Right atrium auricular region (tissue), 2 donors: Measurements from ENCODE around the gene PTGIS. TPM values are rescaled to one million over a fixed set of nuclear protein-coding genes. Genes with fewer than 3 reads are reported as not detected.

Experiments
- DNase-seq: peaks from one replicate; pipeline ENCODE4 v3.0.0-alpha.2; 2019; ENCODE audit warnings: low spot score
- H3K27ac ChIP-seq, 2 donors: fragments of 200-600 bp; sonication (generic); 1 replicate in 1 of 2; 2 replicates in 1 of 2; pipeline ENCODE4 v1.5.1; 2016 to 2019
- H3K27me3 ChIP-seq, 2 donors: fragments of 200-600 bp; sonication (generic); one replicate each; pipeline versions ENCODE4 v1.5.1 to v1.6.0; 2017 to 2019
- H3K36me3 ChIP-seq: fragments of 200-600 bp; sonication (generic); one replicate; pipeline ENCODE4 v1.5.1; 2016
- H3K4me1 ChIP-seq, 2 donors: fragments of 200-600 bp; sonication (generic); one replicate each; pipeline versions ENCODE4 v1.5.1 to v1.6.0; 2017 to 2019
- H3K4me3 ChIP-seq, 2 donors: fragments of 200-600 bp; sonication (generic); 1 replicate in 1 of 2; 2 replicates in 1 of 2; pipeline ENCODE4 v1.5.1; 2017 to 2019; ENCODE audit warnings: mild to moderate bottlenecking in 1 of 2, moderate library complexity in 1 of 2
- H3K9me3 ChIP-seq, 2 donors: fragments of 200-600 bp; sonication (generic); one replicate each; pipeline ENCODE4 v1.5.1; 2019
- total RNA-seq, 2 donors: library from RNA; depleted of rRNA; stranded (reverse); fragments of >200 nt; gene quantifications; one replicate each; pipeline ENCODE4 v1.1.0, GENCODE V29; 2016
- TF ChIP-seq, protein P1 (sequence below), 2 donors: fragments of 200-600 bp; sonication (generic); IDR thresholded peaks; one replicate each; pipeline ENCODE4 v1.5.1; 2019; ENCODE audit warnings: antibody characterized with exemption in 2 of 2

Gene PTGIS
- total RNA-seq, 2 donors from 2014 or later: 59.8 to 169 TPM

DNA sequence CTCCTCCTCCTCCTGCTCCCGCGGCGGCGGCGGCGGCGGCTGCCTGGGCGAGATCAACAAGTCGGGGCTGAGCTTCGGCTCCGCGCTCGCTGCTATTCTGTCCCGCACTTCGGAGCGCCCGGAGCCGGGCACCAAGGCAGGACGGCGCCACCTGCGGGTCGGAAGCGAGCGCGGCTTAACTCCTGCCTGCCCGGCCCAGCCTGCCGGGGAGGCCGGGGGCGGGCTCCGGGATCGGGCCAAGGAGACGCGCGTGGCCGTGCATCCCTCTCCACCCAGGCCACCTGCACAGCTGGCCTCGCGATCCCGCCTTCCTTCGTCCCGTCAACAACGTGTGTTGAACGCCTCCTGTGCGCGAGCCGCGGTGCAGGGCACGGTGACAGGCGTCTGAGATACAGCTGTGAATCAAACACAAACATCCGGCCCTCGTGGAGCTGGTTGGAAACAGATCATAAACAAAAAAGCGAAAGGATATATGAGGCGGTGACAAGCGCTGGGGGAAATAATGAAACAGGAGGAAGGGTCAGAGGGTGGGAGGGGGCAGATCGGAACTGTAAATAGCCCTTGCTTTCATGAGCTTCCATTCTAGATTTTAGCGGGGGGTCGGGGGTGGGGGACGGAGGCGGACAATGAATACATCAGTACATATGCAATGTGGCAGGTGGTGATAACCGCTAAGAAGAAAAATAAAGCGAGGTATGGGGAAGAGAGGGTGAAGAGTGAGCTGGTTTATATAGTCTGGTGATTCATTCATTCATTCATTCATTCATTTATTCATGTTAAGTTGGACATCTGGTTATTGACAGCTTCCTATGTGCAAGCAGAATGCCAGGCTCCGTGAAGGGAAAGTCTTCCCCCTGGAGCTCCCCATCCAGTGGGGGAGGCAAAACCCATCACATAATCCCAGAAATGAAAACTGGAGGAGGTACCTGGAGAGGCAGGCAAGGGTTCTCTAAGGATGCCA lies 83.5 kb downstream of the PTGIS start:
- Histone ChIP-seq H3K4me3 (peak overlapping the region; percentile 23 to 53), H3K27me3 (no peaks in the 10 kb centered on the region), H3K4me1 (peaks cover 0 to 24% of the 10 kb centered on the region in 2 donors), H3K36me3 (no peaks in the 10 kb centered on the region), H3K9me3 (no peaks in the 10 kb centered on the region), H3K27ac (no peak overlapping the region)
- peak; percentile 75 for DNase-seq
- TF ChIP-seq, protein P1, sequence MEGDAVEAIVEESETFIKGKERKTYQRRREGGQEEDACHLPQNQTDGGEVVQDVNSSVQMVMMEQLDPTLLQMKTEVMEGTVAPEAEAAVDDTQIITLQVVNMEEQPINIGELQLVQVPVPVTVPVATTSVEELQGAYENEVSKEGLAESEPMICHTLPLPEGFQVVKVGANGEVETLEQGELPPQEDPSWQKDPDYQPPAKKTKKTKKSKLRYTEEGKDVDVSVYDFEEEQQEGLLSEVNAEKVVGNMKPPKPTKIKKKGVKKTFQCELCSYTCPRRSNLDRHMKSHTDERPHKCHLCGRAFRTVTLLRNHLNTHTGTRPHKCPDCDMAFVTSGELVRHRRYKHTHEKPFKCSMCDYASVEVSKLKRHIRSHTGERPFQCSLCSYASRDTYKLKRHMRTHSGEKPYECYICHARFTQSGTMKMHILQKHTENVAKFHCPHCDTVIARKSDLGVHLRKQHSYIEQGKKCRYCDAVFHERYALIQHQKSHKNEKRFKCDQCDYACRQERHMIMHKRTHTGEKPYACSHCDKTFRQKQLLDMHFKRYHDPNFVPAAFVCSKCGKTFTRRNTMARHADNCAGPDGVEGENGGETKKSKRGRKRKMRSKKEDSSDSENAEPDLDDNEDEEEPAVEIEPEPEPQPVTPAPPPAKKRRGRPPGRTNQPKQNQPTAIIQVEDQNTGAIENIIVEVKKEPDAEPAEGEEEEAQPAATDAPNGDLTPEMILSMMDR (IDR thresholded peaks at IDR 0.05): peak; percentile 73 to 84

DNA sequence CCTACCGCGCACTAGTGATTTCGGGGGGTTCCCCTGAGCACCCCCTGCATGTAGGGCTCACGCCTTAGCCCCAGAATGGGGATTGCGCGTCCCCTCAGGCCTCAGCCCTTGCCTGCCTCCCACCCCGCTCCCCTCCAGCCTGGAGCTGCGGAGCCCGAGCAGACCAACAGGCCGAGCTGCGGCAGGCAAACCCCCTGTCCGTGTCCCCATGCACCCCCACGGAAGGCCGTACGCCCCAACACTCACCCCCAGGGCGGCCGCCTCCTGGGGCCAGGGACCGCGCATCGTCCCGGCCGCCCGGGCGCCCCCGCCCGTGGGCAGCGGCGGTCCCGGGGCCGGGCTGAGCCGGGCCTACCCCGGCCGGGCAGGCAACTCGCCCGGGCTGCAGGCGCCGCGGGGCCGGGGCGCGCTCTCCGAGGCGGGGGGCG lies 84.2 kb downstream of the PTGIS start:
- Histone ChIP-seq H3K4me3 (peak overlapping the region; percentile 26 to 53), H3K9me3 (no peaks in the 10 kb centered on the region), H3K36me3 (no peaks in the 10 kb centered on the region), H3K27me3 (no peaks in the 10 kb centered on the region), H3K4me1 (peaks cover 0 to 24% of the 10 kb centered on the region in 2 donors), H3K27ac (no peak overlapping the region)
- no peak for DNase-seq
- TF ChIP-seq, protein P1 (IDR thresholded peaks at IDR 0.05): no peak

DNA sequence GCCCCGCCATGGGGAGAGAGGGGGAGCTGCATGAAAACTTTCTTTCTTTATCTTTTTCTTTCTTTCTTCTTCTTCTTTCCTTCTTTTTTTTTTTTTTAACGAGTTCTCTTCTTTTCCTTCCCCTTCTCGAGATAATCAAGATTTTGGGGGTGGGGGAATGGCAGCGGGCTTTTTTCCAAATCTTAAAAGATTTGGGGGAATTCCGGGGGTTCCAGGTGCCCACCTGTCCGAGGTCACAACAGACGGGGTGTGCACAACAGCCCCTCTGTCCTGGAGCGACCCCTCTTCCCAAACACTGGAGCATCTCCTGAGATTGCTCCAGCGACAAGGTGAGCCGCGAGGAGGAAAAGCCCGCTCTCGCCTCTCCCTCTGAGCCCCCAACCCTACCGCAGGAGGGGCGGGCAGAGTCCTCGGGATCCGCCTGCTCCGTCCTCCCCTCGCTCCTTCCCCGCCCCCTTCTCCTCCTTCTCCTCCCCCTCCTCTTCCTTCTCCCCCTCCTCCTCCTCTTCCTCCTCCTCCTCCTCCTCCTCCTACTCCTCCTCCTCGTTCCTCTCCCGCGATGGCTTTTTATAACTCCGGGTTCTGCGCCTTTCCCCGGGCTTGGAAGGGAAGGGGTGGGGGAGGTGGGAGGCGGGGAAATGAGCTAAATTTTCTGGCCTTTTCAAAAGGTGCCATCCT lies 84.8 kb downstream of the PTGIS start:
- TF ChIP-seq, protein P1 (IDR thresholded peaks at IDR 0.05): no peak
- no peaks in the 10 kb centered on the region for H3K36me3 ChIP-seq
- H3K27ac ChIP-seq: no peak overlapping the region
- H3K4me3 ChIP-seq: peak overlapping the region; percentile 26 to 53
- H3K4me1 ChIP-seq: peaks cover 0 to 24% of the 10 kb centered on the region in 2 donors
- H3K27me3 ChIP-seq: no peaks in the 10 kb centered on the region
- no peaks in the 10 kb centered on the region for H3K9me3 ChIP-seq
- no peak for DNase-seq

DNA sequence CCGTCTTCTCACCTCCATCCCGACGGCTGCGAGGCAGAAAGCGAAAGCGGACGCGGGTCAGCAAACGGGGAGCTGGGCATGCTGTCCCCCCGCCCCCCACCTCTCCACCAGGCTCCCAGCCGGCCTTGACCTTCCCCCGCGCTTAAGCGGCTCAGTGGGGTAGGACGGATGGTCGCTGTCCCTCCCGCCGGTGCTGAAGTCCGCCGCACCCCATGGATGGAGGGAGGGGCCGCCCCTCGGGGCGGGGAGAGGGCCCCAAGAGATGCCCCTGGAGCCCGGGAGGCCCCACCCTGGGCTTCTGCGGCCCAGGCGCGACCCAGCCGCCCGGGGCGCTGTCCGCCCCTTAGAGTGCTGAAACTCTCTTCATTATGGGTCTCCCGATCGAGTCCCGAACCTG lies 85.3 kb downstream of the PTGIS start, which contains the start of gene KCNB1:
KCNB1 (minus strand) TSS at position 48 of the 397 bp plus-strand sequence. CDS start 188 bp downstream, outside the sequence.
- DNase-seq: no peak
- Histone ChIP-seq H3K36me3 (no peaks in the 10 kb centered on the region), H3K27ac (no peak within 1 kb of the TSS), H3K4me1 (peaks cover 0 to 24% of the 10 kb centered on the region in 2 donors), H3K27me3 (no peaks in the 10 kb centered on the region), H3K9me3 (peaks cover 0 to 2% of the 10 kb centered on the region in 2 donors), H3K4me3 (peak within 1 kb of the TSS; percentile 26 to 53)
- TF ChIP-seq, protein P1 (IDR thresholded peaks at IDR 0.05): peak in 1 of 2 donors; percentile 37

DNA sequence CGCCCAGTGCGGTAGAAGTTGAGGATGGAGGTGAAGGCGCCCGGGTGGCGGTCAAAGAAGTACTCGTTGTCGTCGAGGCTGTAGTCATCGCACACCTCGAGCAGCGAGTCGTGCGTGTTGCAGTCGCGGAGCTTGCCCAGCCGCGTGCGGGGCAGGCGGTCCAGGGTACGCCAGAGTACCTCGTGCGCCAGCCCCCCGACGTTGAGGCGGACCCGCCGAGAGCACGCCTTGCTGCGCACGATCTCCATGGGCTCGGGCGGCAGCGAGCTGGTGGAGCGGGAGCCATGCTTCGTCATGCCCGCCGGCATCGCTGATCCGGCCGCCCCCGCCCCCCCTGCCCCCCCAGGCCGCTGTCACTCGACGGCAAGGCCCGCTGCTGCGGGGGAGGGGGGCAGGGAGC lies 85.8 kb downstream of the PTGIS start:
- H3K27ac ChIP-seq: no peak overlapping the region

More for the DNA sequence above, 85.8 kb downstream of the PTGIS start:
- peaks cover 0 to 3% of the 10 kb centered on the region in 2 donors for H3K9me3 ChIP-seq
- H3K36me3 ChIP-seq: no peaks in the 10 kb centered on the region
- TF ChIP-seq, protein P1 (IDR thresholded peaks at IDR 0.05): no peak
- no peaks in the 10 kb centered on the region for H3K27me3 ChIP-seq
- peaks cover 0 to 24% of the 10 kb centered on the region in 2 donors for H3K4me1 ChIP-seq
- no peak for DNase-seq
- H3K4me3 ChIP-seq: peak overlapping the region in 1 of 2 donors; percentile 16
